ENCODE data around the gene WDR45. TPM values are rescaled to one million over a fixed set of nuclear protein-coding genes. Genes with fewer than 3 reads are reported as not detected.

Gene WDR45
- total RNA-seq, 1 experiment from 2014 or later = 31.5 TPM

GRCh38 chrX:49117581-49117980 is 37.9 kb upstream of the WDR45 start:
- Histone ChIP-seq H4K91ac (ENCODE audit: insufficient read length, low read depth, low read length) (no peak overlapping the region), H3K4ac (ENCODE audit: low read depth, low read length) (no peak overlapping the region), H3K27ac (ENCODE audit: insufficient read length, low read depth, low read length) (no peak overlapping the region), H3K4me1 (ENCODE audit: insufficient read depth, low read length) (no peaks in the 10 kb centered on the region), H3K79me2 (ENCODE audit: insufficient read depth, low read length) (no peaks in the 10 kb centered on the region), H2BK12ac (ENCODE audit: insufficient read length, low read depth, low read length) (no peak overlapping the region), H3K9ac (ENCODE audit: extremely low read depth, insufficient read length, low read length) (no peak overlapping the region), H3K4me2 (ENCODE audit: insufficient read depth, insufficient read length, low read length) (no peak overlapping the region), H4K5ac (ENCODE audit: insufficient read length, low read depth, low read length) (no peak overlapping the region), H3K9me3 (ENCODE audit: control insufficient read depth, low read depth, low read length) (peaks cover 10% of the 10 kb centered on the region), H3K79me1 (ENCODE audit: insufficient read depth, low read depth, low read length, poor library complexity, severe bottlenecking) (peaks cover 2% of the 10 kb centered on the region), H3T11ph (ENCODE audit: low read length) (no peak overlapping the region), H2BK5ac (ENCODE audit: insufficient read length, low read length) (no peak overlapping the region), H2AFZ (ENCODE audit: low read length) (no peak overlapping the region), H2BK120ac (ENCODE audit: low read depth, low read length, poor library complexity, severe bottlenecking) (no peak overlapping the region), H2AK5ac (ENCODE audit: insufficient read length, low read length) (no peak overlapping the region), H3K27me3 (ENCODE audit: insufficient read depth, low read length) (no peaks in the 10 kb centered on the region), H3K18ac (ENCODE audit: insufficient read length, low read depth, low read length) (no peak overlapping the region), H3K14ac (ENCODE audit: insufficient read depth, low read length) (no peak overlapping the region), H2BK20ac (ENCODE audit: low read depth, low read length, poor library complexity, severe bottlenecking) (no peak overlapping the region), H2BK15ac (ENCODE audit: low read depth, low read length) (no peak overlapping the region), H3K56ac (ENCODE audit: insufficient read length, low read depth, low read length) (no peak overlapping the region), H4K20me1 (ENCODE audit: control insufficient read depth, insufficient read depth, insufficient read length) (no peaks in the 10 kb centered on the region), H3K23me2 (ENCODE audit: insufficient read length, low read depth, low read length, poor library complexity, severe bottlenecking) (no peaks in the 10 kb centered on the region), H3K23ac (ENCODE audit: insufficient read length, low read depth, low read length) (no peak overlapping the region), H4K8ac (replicated peaks; ENCODE audit: insufficient read length, low read depth, low read length) (no peak overlapping the region)
- WGBS (ENCODE audit: extremely low coverage, insufficient read length, low lambda C conversion rate) = no CpG with 5 or more reads among the region's 6 CpGs
- peaks cover 35 to 59% (median 56%) of the 10 kb centered on the region in 3 experiments for H3K36me3 Mint-ChIP-seq (ENCODE audit: insufficient read depth in 1 of 3, low read depth in 3 of 3)
- H3K4me3 Mint-ChIP-seq = no peak overlapping the region
- H3K4me1 Mint-ChIP-seq = no peaks in the 10 kb centered on the region; a peak in 1 of 4 replicates
- peaks cover 74 to 78% of the 10 kb centered on the region in 2 experiments for H3K9me3 Mint-ChIP-seq
- no peaks in the 10 kb centered on the region; the same call in 1 of the 2 replicates for H3K27me3 Mint-ChIP-seq (ENCODE audit: low read depth)
- no peak for TF ChIP-seq CTCF (conservative IDR thresholded peaks at IDR 0.05)
- DNase-seq = no peak
- no peak overlapping the region for H3K27ac Mint-ChIP-seq

Measured in H9 (cell line).